Activated CD4-positive, alpha-beta T cell treated with anti-CD3 and anti-CD28 coated beads for 1 hour (primary cell): ENCODE measurements around the gene SCN1A.
"Not testable (repeated sequence)": the region's sequence is repeated elsewhere in the genome, so short reads cannot be mapped to it uniquely, and the experiment has no call there.

Experiments
- DNase-seq: peaks from one replicate; pipeline ENCODE4 v3.0.0-alpha.2; 2020

The SCN1A gene

DNA sequence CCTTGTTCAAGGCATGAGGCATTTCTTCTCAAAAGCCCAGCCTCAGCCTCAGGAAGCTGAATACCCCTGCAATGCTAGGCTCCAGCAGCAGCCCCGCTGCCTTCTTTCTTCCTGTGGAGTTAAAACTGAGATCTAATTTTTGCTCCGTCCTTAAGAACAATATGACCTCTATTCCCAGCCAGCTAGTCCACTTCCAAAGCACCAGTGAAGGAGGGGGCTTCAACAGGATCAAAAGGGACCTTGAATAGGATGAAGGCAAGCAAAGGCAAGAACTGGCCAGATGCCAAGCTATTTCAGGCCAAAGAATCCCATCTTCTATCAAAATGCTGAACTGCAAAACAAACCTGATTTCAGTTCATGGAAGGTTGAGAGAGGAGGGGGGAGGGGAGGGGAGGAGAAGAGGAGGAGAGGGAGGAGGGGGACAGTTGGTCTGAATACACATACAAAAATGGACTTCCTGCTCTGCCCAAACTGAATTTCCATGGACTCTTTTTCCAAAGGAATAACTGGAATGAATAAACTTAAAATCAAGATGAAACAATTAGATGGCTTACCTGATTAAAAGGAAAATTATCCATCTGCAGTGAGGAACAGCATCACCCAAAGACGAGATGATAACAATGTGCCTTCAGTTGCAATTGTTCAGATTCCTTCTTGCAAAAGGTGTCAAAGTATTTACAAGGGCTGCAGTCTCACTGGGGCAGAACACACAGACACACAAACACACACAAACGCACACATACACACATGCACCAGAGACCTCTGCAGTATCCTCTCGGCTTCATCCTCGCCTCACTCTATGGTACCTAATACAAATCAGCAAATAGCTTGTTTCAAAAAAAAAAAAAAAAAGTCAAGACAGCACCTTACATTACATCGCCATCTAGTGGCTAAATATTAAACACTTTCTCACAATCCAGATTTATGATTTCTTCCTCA is at the start of gene SCN1A:
Gene SCN1A, minus strand, starts transcription at position 804 of the 939 bp plus-strand sequence. CDS start 54,399 bp downstream, outside the sequence.
- no peak for DNase-seq

DNA sequence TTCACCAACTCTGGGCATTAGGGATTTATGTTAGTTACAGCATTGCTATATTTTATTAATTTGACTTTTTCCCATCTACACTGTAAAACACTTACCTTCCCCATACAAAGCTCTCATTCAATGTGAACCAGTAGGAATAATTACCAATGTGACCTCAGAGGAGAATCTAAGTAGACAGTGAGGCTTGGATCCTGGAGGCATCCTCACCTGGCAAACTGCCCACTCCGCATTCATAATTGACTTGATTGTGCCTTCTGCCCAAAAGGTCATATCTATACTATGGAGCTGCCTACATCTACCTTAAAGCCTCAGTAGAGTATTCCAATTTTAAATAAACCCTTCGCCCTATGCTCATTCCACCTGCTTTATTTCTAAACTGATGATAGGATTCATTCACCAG is 45.4 kb upstream of the SCN1A start:
- DNase-seq: no peak

DNA sequence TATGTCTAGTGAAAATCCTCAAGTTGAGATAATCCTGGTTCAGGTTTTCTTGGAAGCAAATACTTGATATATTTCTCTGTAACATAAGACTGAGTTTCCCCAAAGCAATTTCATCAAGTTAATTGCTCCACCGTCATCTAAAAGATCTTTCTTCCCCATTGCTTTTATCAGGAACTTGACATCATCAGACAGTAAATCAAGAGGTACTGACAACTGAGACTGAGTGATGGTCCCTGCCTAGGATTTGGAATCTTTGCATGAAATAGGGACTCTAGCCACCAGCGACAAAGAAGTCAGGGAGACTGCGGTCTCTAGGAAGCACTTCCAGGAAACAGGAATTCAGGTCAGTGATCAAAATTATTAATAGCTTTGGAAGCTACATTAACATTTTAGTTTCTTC is 43.4 kb upstream of the SCN1A start:
- DNase-seq: no peak

DNA sequence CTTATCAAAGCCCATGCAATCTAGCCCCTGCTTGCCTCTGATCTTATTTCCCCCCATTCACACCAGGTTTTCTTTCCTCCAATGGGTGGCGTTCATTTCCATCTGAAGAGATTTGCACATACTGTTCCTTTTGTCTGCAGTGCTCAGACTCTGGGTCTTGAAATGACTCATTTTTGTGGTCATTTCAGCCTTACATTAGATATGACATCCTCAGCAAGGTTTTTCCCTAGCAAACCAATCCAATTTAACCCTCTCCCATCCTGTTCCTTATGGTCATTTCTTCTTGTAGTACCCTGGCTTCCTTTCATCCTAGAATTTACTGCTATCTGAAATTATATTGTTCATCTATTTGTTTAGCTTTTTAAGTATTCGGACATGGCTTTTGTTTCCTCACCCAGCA is 42.5 kb upstream of the SCN1A start:
- DNase-seq: no peak

DNA sequence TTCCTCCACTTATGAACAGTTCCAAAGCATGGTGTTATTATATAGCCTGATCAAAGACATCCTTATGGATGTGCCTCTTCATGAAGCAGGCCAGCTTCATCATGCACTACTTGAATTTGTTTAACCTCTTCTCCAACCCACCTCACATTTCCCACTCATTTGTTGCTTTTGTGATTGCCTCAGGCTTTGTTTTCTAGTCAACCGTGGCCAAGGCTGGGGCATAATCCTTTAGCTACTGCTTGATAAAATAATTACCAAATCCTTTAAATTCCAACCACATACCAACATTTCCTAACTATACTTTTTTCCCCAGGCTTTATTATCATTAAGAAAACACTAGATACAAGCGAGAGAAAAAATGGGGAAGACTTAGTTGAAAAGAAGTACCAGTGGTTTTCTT is 39.6 kb upstream of the SCN1A start:
- DNase-seq: no peak

DNA sequence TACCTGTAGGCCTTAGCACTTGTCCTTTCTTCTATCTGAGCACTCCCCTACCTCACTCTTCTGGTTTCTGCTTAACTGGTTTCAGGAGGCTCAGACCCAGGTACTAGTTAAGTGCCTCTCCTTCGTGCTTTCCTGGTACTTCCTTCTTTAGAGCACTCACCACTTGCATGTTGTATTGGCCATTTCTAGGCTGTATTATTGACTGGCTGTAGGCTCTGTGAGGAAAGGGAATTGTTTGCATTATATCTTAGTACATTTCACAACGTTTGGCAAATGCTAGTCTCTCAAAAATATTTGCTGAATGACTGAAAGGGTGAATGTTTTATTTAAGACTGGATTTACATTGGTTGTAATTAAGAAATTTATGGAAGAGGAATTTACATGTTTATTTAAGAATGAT is 36.0 kb upstream of the SCN1A start:
- no peak for DNase-seq

DNA sequence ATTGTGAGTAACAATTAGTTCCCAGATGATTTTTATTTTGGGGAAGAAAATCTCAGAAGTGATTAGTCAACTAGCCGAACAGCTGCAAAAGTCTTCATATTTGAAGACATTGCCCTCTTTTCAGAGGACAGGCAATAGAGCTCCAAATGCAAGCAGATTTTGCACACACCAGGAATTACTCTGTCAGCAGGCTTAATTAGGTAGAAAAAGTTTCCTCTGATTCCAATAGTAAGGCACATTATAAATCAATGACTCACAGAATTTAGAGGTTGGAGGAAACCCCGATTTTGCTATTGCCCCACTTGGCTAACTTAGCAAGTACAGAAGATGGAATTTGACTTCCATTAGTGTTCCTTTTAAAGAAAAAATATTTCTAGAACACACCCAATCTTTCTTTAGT is 30.7 kb upstream of the SCN1A start:
- DNase-seq: no peak

DNA sequence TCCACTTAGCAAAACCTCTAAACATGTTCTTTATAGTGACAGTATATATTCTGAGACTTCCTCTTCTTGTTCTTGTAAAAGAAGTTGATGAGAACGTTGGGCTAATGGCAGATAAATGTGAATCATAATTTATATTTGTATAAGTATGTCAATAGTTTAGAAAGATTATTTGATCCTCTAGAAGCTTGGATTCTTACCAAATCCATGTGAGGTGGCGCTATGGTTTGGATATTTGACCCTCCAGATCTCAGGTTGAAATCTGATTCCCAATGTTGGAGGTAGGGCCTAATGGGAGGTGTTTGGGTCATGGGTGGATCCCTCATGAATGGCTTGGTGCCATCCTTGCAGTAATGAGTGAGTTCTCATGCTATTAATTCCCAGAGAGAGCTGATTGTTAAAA is 29.8 kb upstream of the SCN1A start:
- DNase-seq: no peak

DNA sequence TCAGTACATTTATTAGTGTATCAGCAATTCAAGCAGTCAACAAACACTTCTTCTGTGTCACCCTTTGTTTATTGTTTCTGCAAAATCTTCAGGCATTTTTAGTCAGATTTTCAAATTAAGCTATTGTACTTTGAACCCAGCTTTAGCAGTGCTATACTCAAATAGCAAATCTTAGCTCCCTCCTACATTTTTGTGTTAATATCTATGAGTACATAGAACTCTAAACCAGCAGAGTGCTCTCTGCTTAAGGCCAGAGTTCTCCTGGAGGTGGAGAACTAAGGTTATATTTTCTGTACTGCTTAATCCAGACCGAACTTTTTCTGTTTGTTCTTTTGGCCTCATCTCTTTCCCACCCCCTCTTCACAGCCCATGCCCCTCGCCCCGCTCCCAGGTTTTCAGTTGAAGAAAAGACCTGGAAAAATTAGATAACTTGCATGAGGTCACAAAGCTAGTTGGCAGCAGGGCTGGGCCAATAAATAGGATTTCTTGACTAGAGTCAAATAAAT is 29.2 kb upstream of the SCN1A start:
- no peak for DNase-seq

DNA sequence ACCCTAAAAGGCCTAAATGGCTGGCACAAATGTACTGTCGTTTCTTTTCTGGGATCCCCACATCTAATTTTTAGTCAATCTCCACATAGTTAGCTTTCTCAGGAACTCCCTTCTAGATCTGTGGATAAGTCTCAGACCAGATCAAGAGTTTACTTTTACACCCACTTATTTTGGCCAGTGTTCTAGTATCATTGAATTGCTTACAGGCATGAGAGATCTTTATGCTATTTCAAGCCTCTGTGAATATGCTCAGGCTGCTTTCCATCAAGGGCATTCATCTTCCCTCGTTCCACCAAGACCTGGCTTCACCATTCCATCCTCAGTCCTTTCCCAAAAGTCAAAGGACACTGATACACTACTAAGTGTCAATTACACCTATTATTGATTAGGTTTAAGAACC is 27.8 kb upstream of the SCN1A start:
- DNase-seq: no peak

DNA sequence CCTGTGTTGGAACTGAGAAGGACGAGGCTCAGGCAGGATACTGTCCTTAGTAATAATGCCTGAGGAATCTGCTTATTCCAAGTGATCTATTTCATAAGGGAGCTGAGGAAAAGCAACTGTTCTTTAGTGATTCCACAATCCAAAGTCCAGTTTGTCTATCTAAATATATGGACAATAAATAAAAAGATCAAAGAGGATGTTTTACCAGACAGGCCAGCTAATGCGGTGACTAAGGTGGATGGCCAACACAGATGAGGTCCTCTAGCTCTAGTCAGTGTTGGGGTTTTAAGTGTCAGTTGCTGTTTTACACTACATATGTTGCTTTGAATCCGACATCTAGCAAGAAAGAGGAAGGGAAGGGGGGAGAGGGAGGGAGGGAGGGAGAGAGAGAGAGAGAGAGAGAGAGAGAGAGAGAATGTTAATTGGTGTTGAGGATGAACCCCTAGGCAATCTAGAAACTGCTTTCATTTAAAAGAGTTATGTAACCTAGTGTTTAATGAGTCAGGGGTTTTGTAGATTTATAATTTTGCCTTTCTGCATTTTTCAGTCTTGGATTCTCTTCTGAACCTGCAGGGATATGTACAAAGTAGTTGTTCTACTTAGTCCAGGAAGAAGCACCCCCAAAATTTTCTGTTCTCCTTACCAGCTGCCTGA is 27.0 kb upstream of the SCN1A start:
- DNase-seq: no peak

DNA sequence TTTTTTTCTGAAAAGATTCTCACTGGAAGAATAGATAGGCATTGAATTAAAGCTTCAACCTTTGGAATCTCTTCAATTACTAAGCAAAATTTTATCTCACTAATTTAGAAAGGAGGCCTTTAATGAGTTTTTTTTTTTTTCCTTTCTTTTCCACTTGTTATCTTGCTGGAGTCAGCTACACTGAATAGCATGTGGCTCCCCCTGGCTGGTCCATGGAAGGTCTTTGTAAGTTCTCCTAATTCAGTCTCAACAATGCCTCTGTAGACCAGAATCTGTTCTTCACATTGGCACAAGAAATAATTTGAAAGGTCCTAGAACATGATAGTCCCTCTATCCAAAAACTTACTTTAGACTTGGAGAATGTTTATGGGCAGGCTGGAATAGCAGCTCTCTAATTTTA is 24.2 kb upstream of the SCN1A start:
- DNase-seq: no peak

DNA sequence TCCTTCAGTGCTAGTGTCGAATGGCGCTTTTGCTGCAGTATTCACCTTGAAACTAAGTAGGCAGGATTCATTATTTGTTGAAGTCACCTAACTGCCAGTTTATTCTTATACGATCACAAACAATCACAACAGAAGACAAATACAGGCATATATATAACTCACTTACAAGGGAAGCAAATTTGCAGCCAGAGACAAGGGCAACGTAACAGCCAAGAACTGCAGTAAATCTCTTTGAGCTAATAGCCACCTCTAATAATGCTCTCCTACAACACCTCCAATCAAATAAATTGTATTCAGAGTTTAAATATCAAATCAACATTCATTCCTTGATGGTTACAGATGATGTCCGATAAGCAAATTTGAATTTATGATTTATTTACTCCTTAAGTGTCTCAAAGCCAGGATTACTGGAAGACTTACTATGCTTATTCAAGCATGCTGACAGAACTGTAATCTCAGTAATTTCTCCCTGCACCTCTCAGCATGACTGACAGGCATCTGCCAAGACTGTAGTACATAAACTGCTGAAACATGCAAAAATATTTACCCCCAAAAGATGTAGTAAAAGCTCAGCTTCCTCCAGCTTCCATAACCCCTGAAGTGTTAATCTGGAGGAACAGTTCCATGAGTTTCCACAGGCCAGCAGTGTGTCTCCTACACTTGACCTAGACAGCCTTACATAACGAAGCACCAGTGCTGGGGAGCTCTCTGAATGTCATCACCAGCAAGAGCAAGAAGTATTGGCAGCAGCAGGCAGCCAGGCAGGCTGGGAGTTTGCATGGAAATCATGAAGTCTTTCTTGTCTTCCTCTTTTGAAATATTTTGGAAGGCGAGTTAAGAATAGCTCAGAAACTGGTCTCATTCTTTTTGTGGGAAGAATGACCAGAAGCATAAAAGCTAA is 20.9 kb upstream of the SCN1A start:
- no peak for DNase-seq

DNA sequence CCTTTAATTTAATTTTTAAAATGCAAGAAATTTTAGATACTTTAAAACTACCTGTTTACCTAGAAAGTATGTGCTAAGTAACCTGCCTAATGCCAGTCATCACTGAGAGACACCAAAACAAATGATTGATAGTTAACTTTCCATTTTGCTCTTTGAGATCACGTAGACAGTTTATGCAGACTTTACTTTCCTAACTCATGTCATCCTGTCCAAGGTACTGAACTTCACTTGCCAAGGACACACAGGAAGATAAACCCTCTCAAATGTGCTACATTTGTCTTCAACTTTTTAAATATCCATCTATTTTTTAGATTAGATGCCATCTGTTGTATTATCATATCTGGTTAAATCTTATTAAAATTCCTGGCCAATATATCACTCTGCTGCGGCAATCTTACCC is 20.1 kb upstream of the SCN1A start:
- DNase-seq: no peak

DNA sequence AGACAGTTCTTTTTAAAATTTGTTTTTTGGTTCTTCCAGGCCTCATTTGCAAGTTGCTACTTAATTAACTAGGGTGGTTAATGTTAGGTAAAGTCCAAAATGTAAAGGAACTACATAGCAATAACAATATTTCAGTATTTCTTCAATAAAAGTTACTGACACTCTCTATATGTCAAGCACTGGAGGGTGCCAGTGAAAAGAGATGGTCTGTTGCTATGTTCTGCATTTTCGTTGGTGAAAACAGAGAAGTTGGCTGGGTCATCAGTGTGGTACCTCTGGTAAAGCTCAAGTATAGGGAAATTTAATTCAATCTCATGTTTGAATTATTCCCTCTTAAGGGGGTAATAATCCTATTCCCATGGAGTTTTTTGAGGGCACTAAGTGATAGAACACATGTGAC is 16.3 kb upstream of the SCN1A start:
- DNase-seq: no peak

DNA sequence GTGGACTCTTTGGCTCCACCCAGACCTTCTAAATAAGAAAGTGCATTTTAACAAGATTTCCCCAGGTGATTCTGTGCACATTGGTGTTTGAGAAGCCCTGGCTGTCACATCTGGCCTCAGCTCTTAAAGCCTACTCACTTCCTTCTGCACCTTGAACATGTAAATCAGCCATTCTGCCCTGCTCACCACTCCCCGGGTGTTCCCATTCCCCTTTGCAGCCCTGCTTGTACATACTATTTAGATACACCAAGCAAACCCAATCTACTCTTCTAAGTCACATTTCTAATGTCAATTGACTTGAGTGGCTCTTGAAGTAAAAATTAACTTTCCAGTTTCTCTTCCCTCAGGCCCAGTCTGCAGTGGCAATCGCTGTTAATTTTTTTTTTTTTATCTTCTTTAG is 13.1 kb upstream of the SCN1A start:
- DNase-seq: no peak

DNA sequence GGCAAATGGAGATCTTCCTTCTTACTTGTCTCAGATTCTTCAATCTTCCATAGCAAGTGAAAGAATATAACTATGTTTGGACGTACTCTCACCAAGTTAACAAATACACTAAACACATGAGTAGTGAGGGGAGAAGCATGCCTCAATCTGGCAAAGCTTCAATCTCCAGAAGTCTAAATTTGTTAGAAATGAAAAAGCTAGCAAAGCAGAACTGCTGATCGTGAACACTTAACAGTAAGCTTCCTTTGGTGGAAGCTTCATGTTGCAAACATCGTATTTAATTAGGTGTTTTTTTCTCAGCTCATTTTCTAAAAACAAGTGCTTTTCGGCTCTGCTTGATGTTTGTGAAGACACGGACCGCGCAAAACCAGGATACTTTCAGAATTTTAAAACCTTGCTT is 12.7 kb upstream of the SCN1A start:
- DNase-seq: no peak

DNA sequence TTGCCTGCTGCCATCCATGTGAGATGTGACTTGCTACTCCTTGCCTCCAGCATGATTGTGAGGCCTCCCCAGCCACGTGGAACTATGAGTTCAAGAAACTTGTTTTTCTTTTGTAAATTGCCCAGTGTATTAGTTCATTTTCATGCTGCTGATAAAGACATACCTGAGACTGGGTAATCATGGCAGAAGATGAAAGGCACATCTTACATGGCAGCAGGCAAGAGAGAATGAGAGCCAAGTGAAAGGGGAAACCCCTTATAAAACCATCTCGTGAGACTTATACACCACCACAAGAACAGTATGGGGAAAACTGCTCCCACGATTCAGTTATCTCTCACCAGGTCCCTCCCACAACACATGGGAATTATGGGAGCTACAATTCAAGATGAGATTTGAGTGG is 11.7 kb upstream of the SCN1A start:
- DNase-seq: not testable (repeated sequence)

DNA sequence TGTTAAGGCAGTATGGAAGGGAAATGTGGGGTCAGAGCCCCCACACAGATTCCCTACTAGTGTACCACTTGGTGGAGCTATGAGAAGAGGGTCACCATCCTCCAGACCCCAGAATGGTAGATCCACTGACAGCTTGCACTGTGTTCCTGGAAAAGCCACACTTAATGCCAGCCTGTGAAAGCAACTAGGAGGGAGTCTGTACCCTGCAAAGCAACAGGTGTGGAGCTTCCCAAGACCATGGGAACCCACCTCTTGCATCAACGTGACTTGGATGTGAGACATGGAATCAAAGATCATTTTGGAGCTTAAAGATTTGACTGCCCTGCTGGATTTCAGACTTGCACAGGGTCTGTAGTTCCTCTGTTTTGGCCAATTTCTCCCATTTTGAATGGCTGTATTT is 10.8 kb upstream of the SCN1A start:
- no peak for DNase-seq

DNA sequence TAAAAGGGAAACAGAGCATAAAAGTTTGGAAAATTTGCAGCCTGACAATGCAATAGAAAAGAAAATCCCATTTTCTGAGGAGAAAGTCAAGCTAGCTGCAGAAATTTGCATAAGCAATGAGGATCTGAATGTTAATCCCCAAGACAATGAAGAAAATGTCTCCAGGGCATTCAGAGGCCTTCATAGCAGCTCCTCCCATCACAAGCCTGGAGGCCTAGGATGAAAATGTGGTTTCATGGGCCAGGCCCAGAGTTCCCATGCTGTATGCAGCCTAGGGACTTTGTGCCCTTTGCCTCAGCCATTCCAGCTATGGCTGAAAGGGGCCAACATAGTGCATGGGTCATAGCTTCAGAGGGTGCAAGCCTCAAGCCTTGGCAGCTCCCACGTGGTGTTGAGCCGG is 10.3 kb upstream of the SCN1A start:
- DNase-seq: no peak

DNA sequence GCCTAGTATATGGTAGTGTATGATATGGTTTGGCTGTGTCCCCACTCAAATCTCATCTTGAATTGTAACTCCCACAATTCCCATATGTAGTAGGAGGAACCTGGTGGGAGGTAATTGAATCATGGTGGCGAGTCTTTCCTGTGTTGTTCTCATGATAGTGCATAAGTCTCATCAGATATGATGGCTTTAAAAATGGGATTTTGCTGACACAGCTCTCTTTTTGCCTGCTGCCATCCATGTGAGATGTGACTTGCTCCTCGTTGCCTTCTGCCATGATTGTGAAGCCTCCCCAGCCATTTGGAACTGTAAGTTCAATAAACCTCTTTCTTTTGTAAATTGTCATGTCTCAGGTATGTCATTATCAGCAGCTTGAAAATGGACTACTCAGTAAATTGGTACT is 9.5 kb upstream of the SCN1A start:
- no peak for DNase-seq

DNA sequence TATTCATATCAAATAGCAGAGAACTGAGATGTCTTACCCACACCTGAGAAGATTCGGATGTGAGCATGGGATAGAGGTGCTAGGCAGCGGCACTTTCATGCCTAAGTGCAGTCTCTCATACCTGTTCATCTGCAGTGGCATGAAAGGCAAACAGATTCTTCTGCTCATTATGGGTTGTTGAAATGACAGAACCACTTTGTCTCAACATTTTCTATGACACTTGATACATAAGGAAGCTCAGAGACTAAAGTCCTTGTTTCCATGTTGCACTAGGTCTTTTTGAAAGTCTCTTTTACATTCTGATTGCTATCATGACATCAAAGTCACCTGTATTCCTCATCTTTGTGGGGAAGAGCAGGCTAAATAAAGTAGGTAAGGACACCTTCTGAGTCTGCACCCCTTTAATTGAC is 8.0 kb upstream of the SCN1A start:
- no peak for DNase-seq

DNA sequence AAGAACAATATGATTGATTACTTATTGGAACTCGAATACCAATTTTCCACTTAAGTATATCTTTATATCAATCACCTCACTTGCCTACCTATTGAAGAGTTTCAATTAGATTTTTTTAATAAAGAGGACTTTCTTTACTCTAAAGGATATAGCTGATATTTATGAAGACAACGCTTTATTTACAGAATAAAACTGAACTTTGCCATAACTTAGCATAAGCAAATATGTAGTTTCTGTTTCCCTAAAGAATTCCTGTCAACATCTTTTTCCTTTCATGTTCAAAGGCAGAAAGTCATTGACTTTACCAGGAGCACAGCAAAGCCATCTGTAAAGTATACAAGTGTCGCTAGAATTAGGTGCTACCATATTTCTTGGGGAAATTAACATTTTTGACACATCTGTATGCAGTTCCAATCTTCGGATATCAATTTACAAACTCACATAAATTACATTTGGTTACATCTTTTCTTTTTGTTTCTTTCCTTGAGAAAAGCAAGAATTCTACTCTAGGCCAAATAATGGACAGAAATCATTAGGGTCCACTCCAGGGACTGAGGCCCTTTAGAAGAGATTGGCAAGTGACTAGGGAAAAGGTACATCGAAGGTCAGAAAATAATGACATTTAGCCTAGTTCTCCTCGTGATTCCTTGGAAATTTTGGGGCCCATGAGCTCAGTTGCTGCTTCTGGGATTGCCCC is 7.5 kb upstream of the SCN1A start:
- no peak for DNase-seq
